Mesenteric fat pad (tissue), 1 donor: Measurements from ENCODE around the gene CACUL1. TPM values are rescaled to one million over a fixed set of nuclear protein-coding genes. Genes with fewer than 3 reads are reported as not detected.
"Not testable (repeated sequence)": the region's sequence is repeated elsewhere in the genome, so short reads cannot be mapped to it uniquely, and the experiment has no call there.

ENCODE experiments used
- DNase-seq: peaks from one replicate; pipeline ENCODE4 v3.0.0-alpha.2; 2020; ENCODE audit warnings: low spot score
- total RNA-seq: library from RNA; stranded (reverse); fragmentation: NEBNext Ultra II Directional; extraction: Animal tissue kit (Norgen Biotek cat#: 25700); gene quantifications from one replicate; pipeline ENCODE4 v1.2.1, GENCODE V29; 2021
- donor health status: DM: yes; HTN: yes; CAD: no.

The CACUL1 gene
- total RNA-seq, 1 donor from 2014 or later, result 54.8 TPM

DNA sequence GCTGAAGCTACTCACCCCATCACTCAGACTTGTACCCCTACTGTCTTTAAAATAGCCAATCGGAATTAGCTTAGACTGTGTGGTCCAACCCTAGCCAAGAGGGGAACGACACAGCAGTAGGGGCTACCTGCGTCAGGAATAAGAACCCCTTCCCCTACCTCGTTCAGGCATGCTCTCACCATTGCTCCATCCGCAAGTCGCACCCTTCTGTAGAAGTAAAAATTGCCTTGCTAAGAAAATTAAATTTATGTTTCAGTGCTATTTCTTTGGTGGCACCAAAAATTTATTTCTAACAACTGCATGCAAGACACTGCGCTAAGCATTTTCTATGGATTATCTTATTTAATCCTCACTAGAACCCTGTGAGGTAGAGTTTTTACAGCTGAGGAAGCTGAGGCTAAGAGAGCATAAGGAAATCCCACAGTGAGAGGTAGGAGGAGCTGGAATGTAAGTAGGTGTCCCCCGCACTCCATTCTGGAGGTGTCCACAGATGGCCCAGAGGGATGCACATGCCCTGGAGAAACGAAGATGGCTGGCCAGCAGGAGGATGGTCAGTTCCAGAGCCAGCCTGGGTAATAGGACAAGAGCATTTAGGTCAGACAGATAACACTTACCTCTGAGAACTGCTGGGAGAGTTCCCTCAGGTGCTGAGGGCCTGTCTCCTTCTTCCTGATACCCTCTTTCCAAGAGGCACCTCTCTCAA, 15.3 kb upstream of the CACUL1 start:
- DNase-seq, result no peak

DNA sequence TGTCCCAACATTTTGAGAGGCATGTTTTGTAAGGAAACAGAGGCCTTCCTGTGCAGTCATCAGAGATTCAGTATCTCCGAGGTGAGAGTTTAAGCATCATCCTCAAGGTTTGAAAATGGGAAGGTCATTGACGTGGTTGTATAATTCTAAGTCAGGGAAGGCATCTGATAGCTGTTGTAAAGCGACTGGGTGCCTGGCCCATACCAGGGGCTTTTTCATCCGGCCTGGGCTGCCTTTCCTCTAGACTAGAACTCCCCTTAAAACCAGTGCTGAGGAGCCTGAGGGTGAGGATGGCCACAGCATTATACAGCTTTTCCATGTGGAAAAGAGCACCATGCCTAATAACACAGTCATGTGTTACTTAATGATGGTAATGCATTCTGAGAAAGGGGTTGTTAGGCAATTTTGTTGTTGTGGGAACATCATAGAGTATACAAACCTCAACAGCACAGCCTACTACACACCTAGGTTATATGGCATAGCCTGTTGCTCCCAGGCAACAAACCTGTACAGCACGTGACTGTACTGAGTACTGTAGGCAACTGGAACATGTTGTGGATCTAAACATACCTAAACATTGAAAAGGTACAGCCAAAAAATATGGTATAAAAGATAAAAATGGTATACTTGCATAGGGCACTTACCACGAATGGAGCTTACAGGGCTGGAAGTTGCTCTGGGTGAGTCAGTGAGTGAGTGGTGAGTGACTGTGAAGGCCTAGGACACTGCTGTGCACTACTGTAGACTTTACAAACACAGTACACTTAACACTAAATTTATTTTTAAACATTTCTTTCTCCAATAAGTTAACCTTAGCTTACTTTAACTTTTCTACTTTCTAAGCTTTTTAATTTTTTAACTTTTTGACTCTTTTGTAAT, 13.5 kb upstream of the CACUL1 start:
- DNase-seq, result no peak

DNA sequence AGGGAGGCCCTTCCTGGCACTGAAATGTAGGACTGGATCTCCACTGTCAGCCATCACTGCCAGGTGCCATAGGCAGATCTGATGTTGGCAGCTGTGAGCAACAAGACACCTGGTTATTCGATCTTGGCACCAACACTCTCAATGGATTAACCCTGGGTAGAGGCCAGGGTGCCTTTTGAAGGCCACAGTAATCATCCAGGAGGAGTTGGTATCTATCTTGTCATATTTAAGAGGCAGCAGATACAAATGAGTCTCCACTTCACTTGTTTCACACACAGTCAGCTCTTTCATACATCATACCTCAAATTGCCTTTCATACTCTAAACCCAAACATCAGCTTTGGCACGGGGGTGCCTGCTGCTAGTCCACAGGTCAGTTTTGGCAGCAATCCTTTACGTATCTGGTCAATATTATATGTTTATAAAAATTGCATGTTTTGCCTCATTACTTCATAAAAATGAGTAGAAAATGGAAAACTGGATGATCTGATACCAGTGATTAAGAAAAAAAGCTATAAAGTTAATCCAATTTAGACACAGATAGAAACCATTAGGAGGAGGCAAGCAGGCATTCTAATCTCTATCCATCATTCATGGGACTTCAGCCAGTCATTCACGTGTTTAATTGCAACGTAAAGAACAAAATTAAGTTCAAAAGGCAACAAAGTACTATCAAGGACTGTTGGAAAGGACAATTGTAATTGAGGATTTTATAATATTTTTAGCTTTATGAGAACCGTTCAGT, 12.7 kb upstream of the CACUL1 start:
- DNase-seq, result no peak

DNA sequence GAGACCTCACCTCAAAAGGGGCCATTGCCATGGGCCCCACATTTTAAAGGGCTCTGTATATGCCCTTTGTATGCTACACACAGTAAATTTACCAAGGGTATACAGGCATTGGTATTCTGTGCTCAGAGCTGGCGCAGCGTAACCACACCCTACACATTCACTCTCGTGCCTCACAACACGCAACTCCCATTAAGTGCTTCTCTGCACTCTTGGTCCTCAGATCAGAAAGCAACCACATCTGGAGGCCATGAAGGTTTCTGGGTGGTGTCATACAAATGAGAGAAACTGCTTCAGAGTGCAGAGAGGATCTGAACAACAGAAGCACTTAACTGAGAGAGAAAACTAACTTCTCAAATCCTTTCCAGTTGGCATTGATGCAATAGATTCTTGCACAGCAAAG, 9.4 kb upstream of the CACUL1 start:
- DNase-seq, result no peak

DNA sequence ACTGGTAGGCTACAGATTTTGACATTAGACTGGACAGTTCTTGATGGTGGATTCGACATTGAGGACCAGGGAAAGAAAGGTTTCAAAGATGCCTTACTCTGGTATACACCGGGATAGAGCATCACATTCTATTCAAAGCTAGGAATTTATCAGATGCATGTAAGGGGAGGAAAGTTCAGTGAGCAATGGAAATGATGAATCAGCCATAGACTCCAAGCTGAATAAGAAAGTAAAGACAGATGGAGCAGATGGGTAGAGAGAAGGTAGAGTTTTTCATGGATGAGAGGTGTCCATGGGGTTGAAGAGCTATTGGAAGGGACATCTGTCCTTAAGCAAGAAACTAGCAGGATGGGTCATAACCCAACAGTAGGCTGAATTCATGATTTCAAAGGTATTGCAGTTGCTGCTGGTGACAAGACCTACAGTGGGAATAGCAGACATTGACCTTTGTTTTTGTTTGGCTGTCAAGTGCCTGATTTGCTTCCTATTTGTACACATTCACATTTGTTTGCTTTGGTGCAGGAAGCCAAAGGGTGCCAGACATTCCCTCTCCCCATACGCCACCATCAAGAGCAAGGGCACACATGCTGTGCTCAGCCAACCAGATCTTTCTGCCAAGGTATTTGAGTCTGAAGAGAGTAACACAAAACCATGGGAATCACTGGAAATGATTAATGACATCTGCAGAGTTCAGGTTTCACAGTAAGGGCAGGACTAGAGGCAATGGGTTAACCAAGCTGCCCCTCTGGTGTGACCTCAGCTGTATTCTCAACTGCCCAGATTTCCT, 8.6 kb upstream of the CACUL1 start:
- no peak for DNase-seq

DNA sequence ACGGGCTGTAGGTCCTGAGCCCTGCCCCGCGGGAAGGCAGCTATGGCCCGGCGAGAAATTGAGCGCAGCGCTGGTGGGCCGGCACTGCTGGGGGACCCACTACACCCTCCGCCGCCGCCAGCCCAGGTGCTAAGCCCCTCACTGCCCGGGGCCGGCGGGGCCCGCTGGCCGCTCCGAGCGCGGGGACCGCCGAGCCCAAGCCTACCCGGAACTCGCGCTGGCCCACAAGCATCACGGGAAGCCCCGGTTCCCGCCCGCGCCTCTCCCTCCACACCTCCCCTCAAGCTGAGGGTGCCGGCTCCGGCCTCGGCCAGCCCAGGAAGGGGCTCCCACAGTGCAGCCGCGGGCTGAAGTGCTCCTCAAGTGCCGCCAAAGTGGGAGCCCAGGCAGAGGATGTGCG, 5.5 kb upstream of the CACUL1 start:
- DNase-seq, result no peak

DNA sequence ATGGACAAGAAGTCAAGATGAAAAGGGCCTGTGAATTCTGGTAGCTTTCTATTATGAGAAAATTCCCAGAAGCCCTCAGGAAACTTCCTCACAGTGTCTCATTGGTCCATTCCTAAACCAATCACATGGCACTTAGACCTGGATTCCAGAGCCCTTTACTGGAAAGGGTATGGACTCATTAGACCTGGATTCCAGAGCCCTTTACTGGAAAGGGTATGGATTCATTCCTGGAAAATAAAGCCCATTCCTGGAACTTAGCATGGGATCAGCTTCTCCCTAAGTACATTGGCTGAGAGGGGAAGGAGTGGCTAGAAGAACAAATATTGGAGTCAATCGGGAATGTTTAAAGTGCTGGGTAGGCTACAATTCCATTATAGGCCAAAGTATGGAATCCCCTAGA, 3.7 kb upstream of the CACUL1 start:
- no peak for DNase-seq

DNA sequence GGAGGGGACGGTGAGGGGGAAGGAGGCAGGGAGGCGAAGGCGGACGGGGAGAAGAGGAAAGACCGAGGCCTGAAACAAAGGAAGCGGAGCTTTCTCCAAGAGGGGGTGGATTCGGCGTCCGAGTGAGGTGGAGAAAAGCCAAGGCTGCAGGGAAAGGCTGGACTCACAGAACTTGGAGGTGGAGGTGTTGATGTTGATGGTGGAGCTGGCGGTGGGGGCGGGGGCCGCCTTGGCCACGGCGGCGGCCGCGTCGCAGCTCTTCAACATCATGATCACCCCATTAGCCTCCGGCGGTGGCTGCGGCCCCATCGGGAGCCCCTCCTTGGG, 578 bp downstream of the CACUL1 start:
- DNase-seq, result no peak

DNA sequence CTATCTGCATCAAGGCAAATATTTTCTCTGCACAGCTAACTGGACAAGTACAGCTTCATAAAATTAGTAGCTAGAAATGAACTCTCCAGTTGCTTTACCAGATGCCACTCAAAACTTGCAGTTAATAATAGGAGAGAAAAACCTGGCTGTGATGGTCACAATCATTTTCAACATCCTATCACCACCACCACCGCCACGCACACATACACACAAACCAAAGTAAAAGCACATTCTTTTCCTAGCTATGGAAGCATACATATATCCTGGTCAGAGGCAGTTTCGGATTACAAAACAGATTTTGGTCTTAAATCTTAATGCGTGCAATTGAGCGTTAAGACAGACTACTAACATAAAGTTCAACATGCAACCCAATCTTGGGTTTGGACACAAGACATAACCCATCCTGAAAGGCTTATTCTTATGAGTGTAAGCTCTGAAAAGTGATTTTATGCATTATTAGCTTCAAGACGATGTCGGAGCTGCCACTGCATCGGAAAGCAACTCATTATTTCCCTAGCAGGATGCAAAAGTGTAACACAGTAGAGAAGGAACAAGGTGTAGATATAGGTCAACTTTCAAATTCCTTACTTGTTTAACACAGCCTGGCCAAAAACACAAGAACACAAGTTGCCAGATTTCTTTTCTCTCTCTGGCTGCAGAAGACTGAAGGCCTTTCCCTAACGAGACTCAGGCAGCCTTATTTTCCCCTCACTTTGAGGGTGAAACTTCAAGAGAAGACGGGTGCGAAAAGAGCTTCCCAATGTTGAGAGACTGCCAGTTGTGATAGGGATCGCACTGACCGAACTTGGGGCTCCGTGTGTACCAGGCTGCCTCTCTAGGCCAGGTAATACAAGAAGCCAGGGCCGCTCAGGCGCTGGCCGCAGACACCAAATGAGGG, 1.2 kb downstream of the CACUL1 start:
- no peak for DNase-seq

DNA sequence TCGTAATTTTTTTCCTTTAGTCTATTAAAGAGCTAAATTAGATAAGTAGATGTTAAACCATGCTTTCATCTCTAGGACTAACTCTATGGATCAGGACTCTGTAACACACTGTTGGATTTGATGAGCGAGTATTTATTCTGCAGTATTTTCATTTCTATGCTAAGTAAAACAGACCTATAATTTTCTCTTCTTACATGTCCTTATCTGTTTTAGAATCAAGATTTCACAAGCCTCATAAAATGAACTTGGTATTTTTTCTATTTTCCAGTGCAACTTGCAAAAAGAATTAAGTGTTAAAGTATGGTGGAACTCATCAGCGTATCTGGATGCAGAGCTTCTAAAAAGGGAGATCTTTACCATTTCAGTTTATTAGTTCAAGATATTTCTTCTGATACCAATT, 2.4 kb downstream of the CACUL1 start:
- DNase-seq, result no peak

DNA sequence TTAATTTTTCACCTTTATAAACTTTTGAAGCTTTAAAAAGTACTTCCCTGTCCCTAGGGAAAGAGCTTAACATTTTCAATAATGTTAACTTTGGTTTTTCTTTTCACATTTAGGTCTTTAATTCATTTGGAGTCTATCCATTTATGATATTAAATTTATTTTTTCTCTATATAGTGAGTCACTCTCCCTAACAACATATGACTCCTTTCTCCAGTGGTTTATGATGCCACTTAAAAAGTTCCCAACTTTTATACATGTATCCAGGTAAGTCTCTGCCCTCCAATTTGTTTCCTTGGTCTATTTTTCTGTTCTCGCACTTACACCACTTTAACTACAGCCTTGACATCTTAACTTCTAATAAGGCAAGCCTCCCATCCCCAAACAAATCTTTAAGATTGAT, 3.5 kb downstream of the CACUL1 start:
- no peak for DNase-seq

DNA sequence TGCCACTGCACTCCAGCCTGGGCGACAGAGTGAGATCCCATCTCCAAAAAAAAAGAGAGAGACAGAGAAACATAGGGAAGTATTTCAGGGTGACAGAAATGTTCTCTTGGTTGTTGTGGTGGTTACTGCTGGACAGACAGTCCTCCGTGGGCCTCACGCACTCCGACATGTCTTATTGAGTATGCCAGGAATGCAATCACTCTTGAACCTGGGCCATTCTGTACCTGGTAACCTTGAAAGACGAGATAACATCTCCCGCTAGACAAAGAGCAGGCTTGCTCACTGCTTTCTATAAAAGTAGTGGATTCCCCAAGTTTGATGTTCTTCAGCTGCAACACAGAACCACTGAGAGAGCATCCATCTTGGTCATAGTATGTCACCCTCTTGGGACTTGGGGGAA, 6.7 kb downstream of the CACUL1 start:
- no peak for DNase-seq

DNA sequence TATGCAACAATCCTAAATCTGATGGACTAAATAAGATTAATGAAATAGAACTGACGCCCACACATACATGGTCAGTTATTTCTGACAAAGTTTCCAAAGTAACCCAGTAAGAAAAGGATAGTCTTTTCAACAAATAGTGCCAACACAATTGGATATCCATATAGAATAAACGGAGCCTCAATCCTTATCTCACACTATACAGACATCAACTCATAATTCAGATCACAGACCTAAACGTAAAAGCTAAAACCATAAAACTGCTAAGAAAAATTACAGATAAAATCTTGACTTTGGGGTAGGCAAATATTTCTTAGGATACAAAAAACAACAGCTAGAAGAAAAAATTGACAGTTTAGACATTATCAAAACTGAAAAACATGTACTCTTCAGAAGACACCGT, 8.5 kb downstream of the CACUL1 start:
- no peak for DNase-seq

DNA sequence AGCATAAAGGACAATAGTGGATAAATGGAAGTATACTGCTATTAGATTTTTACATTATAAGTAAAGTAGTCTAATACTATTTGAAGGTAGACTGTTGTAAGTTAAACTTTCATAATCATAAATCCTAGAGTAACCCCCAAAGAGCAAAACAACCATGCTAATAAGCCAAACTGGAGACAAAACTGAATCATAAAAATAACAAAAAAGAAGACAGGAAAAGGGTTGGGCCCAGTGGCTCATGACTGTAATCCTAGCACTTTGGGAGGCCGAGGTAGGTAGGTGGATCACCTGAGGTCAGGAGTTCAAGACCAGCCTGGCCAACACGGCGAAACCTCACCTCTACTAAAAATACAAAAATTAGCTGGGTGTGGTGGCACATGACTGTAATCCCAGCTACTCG, 9.7 kb downstream of the CACUL1 start:
- DNase-seq, result no peak

DNA sequence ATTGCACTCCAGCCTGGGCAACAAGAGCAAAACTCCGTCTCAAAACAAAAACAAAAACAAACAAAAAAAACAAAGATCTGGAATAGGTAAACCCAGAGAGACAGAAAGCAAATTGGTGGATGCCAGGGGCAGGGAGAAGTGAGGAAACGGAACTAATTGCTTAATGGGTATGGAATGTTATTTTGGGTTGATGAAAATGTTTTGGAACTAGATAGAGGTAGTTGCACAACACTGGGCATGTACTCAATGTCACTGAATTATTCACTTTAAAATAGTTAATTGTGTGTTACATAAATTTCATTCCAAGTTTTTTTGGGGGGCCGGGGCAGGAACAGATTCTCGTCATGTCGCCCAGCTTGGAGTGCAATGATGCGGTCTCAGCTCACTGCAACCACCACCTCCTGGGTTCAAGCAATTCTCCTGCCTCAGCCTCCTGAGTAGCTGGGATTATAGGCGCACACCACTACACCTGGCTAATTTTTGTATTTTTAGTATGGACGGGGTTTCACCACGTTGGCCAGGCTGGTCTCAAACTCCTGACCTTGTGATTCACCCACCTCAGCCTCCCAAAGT, 10.3 kb downstream of the CACUL1 start:
- DNase-seq, result not testable (repeated sequence)

DNA sequence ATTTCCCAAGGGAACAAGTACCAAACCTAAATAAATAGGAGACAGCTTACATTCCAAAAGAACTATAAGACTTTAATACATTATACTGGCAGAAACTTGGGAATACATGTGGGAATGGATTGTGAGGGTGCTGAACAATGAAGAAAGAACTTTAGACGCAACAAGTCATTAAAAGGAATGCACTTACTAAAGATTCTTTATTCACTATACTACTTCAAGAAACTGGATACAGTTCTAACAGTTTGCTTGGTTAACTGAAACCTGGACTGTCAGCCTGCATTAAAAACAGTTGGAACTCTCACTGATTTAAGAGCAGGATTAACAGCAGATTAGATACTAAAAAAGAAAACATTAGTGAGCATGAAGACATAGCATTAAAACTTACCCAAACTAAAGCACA, 12.0 kb downstream of the CACUL1 start:
- no peak for DNase-seq

DNA sequence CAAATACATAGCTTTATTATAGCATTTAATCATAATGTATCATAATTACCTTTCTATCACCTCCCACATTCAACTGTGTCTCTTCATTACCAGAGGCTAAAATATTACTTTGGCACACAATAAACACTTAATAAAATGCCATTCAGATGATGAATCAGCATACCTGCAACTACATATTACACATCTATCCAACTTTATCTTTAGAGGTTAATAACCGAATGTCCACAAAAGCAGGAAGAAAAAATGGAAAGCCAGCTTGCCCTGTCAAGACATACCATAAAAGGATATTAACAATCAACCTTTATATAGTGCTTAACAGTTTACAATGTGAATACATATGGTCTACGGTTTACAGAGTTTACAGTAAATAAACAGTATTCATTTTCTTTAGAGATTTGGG, 12.7 kb downstream of the CACUL1 start:
- DNase-seq, result no peak

DNA sequence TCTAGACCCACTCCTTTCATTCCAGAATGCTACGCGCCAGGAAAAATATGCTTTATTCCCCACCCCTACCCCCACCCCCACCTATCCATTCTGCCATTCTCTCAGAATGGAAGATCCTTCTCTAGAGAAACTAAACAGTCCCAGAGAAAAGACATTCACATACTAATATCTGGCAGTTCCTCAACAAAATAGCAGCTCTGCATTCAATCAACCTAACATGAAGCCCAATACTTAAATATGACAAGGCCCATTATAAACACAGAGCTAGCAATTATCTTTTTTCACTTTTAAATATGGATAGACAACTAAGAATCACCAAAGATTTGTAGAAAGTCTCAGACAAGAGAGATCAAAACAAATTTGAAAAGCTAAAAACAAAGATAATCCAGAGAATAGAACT, 16.4 kb downstream of the CACUL1 start:
- no peak for DNase-seq

DNA sequence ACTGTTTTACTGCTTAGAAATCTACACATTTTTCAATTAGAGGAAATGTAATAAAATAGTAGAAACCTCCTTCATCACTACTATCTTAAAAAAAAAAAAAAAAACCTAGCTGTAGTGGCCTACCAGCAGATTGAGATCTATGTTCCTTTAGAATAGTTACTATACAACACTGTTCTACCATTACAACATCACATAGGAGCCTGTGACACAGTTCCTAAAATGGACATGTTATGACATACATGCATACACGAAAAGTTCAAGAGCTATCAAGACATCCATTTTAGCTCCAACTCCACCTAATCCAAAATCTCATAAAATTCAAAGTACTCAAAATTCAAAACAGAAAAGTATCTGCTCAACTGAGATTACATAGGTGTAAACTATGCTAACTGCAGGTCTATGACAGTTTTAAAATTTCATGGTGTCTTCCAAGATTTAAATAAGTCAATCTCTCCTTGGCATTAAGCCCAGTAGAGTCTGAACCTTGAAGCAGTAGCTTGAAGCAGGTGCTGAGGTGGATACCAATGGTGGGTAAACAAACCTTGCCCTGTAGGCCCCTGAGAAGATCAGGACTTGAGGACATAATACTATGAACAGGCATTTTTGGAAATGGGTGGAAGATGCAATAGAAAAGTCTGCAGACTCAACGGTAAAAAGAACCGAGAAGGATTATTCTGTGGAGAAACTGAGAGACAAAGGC, 17.0 kb downstream of the CACUL1 start:
- no peak for DNase-seq
